ENCODE measurements around the gene MYO1B. TPM values are rescaled to one million over a fixed set of nuclear protein-coding genes. Genes with fewer than 3 reads are reported as not detected.
A peak's percentile ranks its signal among the peaks of the same experiment; 100 is the strongest.

The MYO1B gene
- total and polyA plus RNA-seq, 2 donors = 26.5 to 28.5 TPM

GRCh38 chr2:191315365-191315752 lies 70.2 kb downstream of the MYO1B start:
- no peak overlapping the region for H3K27ac ChIP-seq (ENCODE audit: low read depth in 1 of 2, low read length in 1 of 2)
- no peak for DNase-seq (ENCODE audit: low read depth in 6 of 9, low spot score in 9 of 9)
- H3K4me1 ChIP-seq (ENCODE audit: control insufficient read depth in 2 of 2, insufficient read depth in 2 of 2, low read length in 2 of 2) = peaks cover 0 to 5% of the 10 kb centered on the region in 2 donors
- no peaks in the 10 kb centered on the region for H3K27me3 ChIP-seq (ENCODE audit: control insufficient read depth in 2 of 2, insufficient read depth in 1 of 2, low read length in 1 of 2)
- H3K4me3 ChIP-seq (ENCODE audit: low read length in 2 of 2) = no peak overlapping the region
- H3K9me3 ChIP-seq (ENCODE audit: control insufficient read depth in 2 of 2, insufficient read depth in 1 of 2, low read length in 1 of 2) = no peaks in the 10 kb centered on the region
- H3K36me3 ChIP-seq (ENCODE audit: control insufficient read depth in 2 of 2, insufficient read depth in 2 of 2, low read length in 1 of 2) = no peaks in the 10 kb centered on the region

GRCh38 chr2:191316246-191316994 lies 71.2 kb downstream of the MYO1B start:
- H3K27ac ChIP-seq (ENCODE audit: low read depth in 1 of 2, low read length in 1 of 2) = no peak overlapping the region
- no peak for DNase-seq (ENCODE audit: low read depth in 6 of 9, low spot score in 9 of 9)
- H3K9me3 ChIP-seq (ENCODE audit: control insufficient read depth in 2 of 2, insufficient read depth in 1 of 2, low read length in 1 of 2) = no peaks in the 10 kb centered on the region
- no peaks in the 10 kb centered on the region for H3K27me3 ChIP-seq (ENCODE audit: control insufficient read depth in 2 of 2, insufficient read depth in 1 of 2, low read length in 1 of 2)
- H3K4me3 ChIP-seq (ENCODE audit: low read length in 2 of 2) = no peak overlapping the region
- no peaks in the 10 kb centered on the region for H3K36me3 ChIP-seq (ENCODE audit: control insufficient read depth in 2 of 2, insufficient read depth in 2 of 2, low read length in 1 of 2)
- peaks cover 0 to 5% of the 10 kb centered on the region in 2 donors for H3K4me1 ChIP-seq (ENCODE audit: control insufficient read depth in 2 of 2, insufficient read depth in 2 of 2, low read length in 2 of 2)
- 97% methylated on average over 4 of the region's 4 CpGs for WGBS

GRCh38 chr2:191318037-191318728 lies 73.0 kb downstream of the MYO1B start:
- Histone ChIP-seq H3K9me3 (ENCODE audit: control insufficient read depth in 2 of 2, insufficient read depth in 1 of 2, low read length in 1 of 2) (no peaks in the 10 kb centered on the region), H3K36me3 (ENCODE audit: control insufficient read depth in 2 of 2, insufficient read depth in 2 of 2, low read length in 1 of 2) (no peaks in the 10 kb centered on the region), H3K4me3 (ENCODE audit: low read length in 2 of 2) (no peak overlapping the region), H3K4me1 (ENCODE audit: control insufficient read depth in 2 of 2, insufficient read depth in 2 of 2, low read length in 2 of 2) (peaks cover 0 to 5% of the 10 kb centered on the region in 2 donors), H3K27me3 (ENCODE audit: control insufficient read depth in 2 of 2, insufficient read depth in 1 of 2, low read length in 1 of 2) (no peaks in the 10 kb centered on the region), H3K27ac (ENCODE audit: low read depth in 1 of 2, low read length in 1 of 2) (no peak overlapping the region)
- DNase-seq (ENCODE audit: low read depth in 6 of 9, low spot score in 9 of 9) = no peak
- 69% methylated on average over 4 of the region's 4 CpGs for WGBS

GRCh38 chr2:191318729-191319078 lies 73.5 kb downstream of the MYO1B start:
- Histone ChIP-seq H3K27me3 (ENCODE audit: control insufficient read depth in 2 of 2, insufficient read depth in 1 of 2, low read length in 1 of 2) (no peaks in the 10 kb centered on the region), H3K36me3 (ENCODE audit: control insufficient read depth in 2 of 2, insufficient read depth in 2 of 2, low read length in 1 of 2) (no peaks in the 10 kb centered on the region), H3K4me3 (ENCODE audit: low read length in 2 of 2) (no peak overlapping the region), H3K9me3 (ENCODE audit: control insufficient read depth in 2 of 2, insufficient read depth in 1 of 2, low read length in 1 of 2) (no peaks in the 10 kb centered on the region), H3K4me1 (ENCODE audit: control insufficient read depth in 2 of 2, insufficient read depth in 2 of 2, low read length in 2 of 2) (peaks cover 0 to 5% of the 10 kb centered on the region in 2 donors), H3K27ac (ENCODE audit: low read depth in 1 of 2, low read length in 1 of 2) (no peak overlapping the region)
- peak in 1 of 9 donors; percentile 13 for DNase-seq (ENCODE audit: low read depth in 6 of 9, low spot score in 9 of 9)

GRCh38 chr2:191319186-191319585 lies 74.0 kb downstream of the MYO1B start:
- Histone ChIP-seq H3K27me3 (ENCODE audit: control insufficient read depth in 2 of 2, insufficient read depth in 1 of 2, low read length in 1 of 2) (no peaks in the 10 kb centered on the region), H3K9me3 (ENCODE audit: control insufficient read depth in 2 of 2, insufficient read depth in 1 of 2, low read length in 1 of 2) (no peaks in the 10 kb centered on the region), H3K4me3 (ENCODE audit: low read length in 2 of 2) (no peak overlapping the region), H3K36me3 (ENCODE audit: control insufficient read depth in 2 of 2, insufficient read depth in 2 of 2, low read length in 1 of 2) (no peaks in the 10 kb centered on the region), H3K27ac (ENCODE audit: low read depth in 1 of 2, low read length in 1 of 2) (no peak overlapping the region), H3K4me1 (ENCODE audit: control insufficient read depth in 2 of 2, insufficient read depth in 2 of 2, low read length in 2 of 2) (peaks cover 0 to 5% of the 10 kb centered on the region in 2 donors)
- DNase-seq (ENCODE audit: low read depth in 6 of 9, low spot score in 9 of 9) = no peak
- 95% methylated on average over 2 of the region's 2 CpGs for WGBS

GRCh38 chr2:191320881-191321280 lies 75.7 kb downstream of the MYO1B start:
- H3K36me3 ChIP-seq (ENCODE audit: control insufficient read depth in 2 of 2, insufficient read depth in 2 of 2, low read length in 1 of 2) = no peaks in the 10 kb centered on the region
- DNase-seq (ENCODE audit: low read depth in 6 of 9, low spot score in 9 of 9) = no peak
- H3K4me3 ChIP-seq (ENCODE audit: low read length in 2 of 2) = no peak overlapping the region
- 99% methylated on average over 1 of the region's 1 CpG for WGBS
- H3K4me1 ChIP-seq (ENCODE audit: control insufficient read depth in 2 of 2, insufficient read depth in 2 of 2, low read length in 2 of 2) = peaks cover 0 to 5% of the 10 kb centered on the region in 2 donors
- no peak overlapping the region for H3K27ac ChIP-seq (ENCODE audit: low read depth in 1 of 2, low read length in 1 of 2)
- no peaks in the 10 kb centered on the region for H3K9me3 ChIP-seq (ENCODE audit: control insufficient read depth in 2 of 2, insufficient read depth in 1 of 2, low read length in 1 of 2)
- H3K27me3 ChIP-seq (ENCODE audit: control insufficient read depth in 2 of 2, insufficient read depth in 1 of 2, low read length in 1 of 2) = no peaks in the 10 kb centered on the region

- peaks cover 0 to 5% of the 10 kb centered on the region in 2 donors for H3K4me1 ChIP-seq (ENCODE audit: control insufficient read depth in 2 of 2, insufficient read depth in 2 of 2, low read length in 2 of 2)
- peak in 1 of 9 donors; percentile 21 for DNase-seq (ENCODE audit: low read depth in 6 of 9, low spot score in 9 of 9)
- no peaks in the 10 kb centered on the region for H3K9me3 ChIP-seq (ENCODE audit: control insufficient read depth in 2 of 2, insufficient read depth in 1 of 2, low read length in 1 of 2)
- WGBS = 33% methylated on average over 4 of the region's 4 CpGs
- no peak overlapping the region for H3K27ac ChIP-seq (ENCODE audit: low read depth in 1 of 2, low read length in 1 of 2)
- H3K36me3 ChIP-seq (ENCODE audit: control insufficient read depth in 2 of 2, insufficient read depth in 2 of 2, low read length in 1 of 2) = no peaks in the 10 kb centered on the region
- no peaks in the 10 kb centered on the region for H3K27me3 ChIP-seq (ENCODE audit: control insufficient read depth in 2 of 2, insufficient read depth in 1 of 2, low read length in 1 of 2)
- H3K4me3 ChIP-seq (ENCODE audit: low read length in 2 of 2) = no peak overlapping the region
Measured at GRCh38 chr2:191321861-191322662, 76.9 kb downstream of the MYO1B start.

GRCh38 chr2:191322828-191323506 lies 77.8 kb downstream of the MYO1B start:
- Histone ChIP-seq H3K36me3 (ENCODE audit: control insufficient read depth in 2 of 2, insufficient read depth in 2 of 2, low read length in 1 of 2) (no peaks in the 10 kb centered on the region), H3K9me3 (ENCODE audit: control insufficient read depth in 2 of 2, insufficient read depth in 1 of 2, low read length in 1 of 2) (no peaks in the 10 kb centered on the region), H3K4me1 (ENCODE audit: control insufficient read depth in 2 of 2, insufficient read depth in 2 of 2, low read length in 2 of 2) (peaks cover 0 to 5% of the 10 kb centered on the region in 2 donors), H3K4me3 (ENCODE audit: low read length in 2 of 2) (no peak overlapping the region), H3K27ac (ENCODE audit: low read depth in 1 of 2, low read length in 1 of 2) (no peak overlapping the region), H3K27me3 (ENCODE audit: control insufficient read depth in 2 of 2, insufficient read depth in 1 of 2, low read length in 1 of 2) (no peaks in the 10 kb centered on the region)
- DNase-seq (ENCODE audit: low read depth in 6 of 9, low spot score in 9 of 9) = no peak
- 71% methylated on average over 2 of the region's 2 CpGs for WGBS

Data from thymus (tissue), 11 donors.